K562 (cell line): ENCODE results near the gene BOLA1. TPM values are rescaled to one million over a fixed set of nuclear protein-coding genes. Genes with fewer than 3 reads are reported as not detected.

Experiments
- ARHGAP35 ChIP-seq: fragments of 450-650 bp; IDR thresholded peaks from 2 replicates; pipeline ENCODE4 v1.6.1; 2018; ENCODE audit not compliant: partially characterized antibody
- ARID2 ChIP-seq: fragments of 450-650 bp; IDR thresholded peaks from 2 replicates; pipeline ENCODE4 v1.6.1; 2017; ENCODE audit warnings: antibody characterized with exemption, mild to moderate bottlenecking
- CREM ChIP-seq: IDR thresholded peaks from 2 replicates; pipeline ENCODE4 v1.6.1; 2014; ENCODE audit warnings: antibody characterized with exemption, low read depth
- FOXJ2 ChIP-seq: fragments of 200-800 bp; sonication (Bioruptor generic); IDR thresholded peaks from 2 replicates; pipeline ENCODE4 v1.6.1; 2016; ENCODE audit warnings: missing genetic modification characterization, missing compliant biosample characterization
- FOXP1 ChIP-seq: sonication (generic); formaldehyde crosslinking; IDR thresholded peaks from 2 replicates; pipeline ENCODE4 v1.8.0; 2022; ENCODE audit warnings: mild to moderate bottlenecking, missing genetic modification reagents
- GTF3C2 ChIP-seq: IDR thresholded peaks from 3 replicates; pipeline ENCODE4 v1.6.1; 2011; ENCODE audit warnings: borderline replicate concordance, mild to moderate bottlenecking, moderate library complexity; ENCODE audit not compliant: insufficient read length; ENCODE audit errors: extremely low read depth
- HDAC3 ChIP-seq: fragments of 450-650 bp; IDR thresholded peaks from 2 replicates; pipeline ENCODE4 v1.6.1; 2018; ENCODE audit warnings: borderline replicate concordance, mild to moderate bottlenecking, moderate library complexity; ENCODE audit not compliant: partially characterized antibody
- MAX ChIP-seq: sonication (generic); formaldehyde crosslinking; IDR thresholded peaks from 2 replicates; pipeline ENCODE4 v1.9.0; 2022; ENCODE audit warnings: mild to moderate bottlenecking, missing genetic modification reagents
- MCM7 ChIP-seq, 2 experiments: fragments of 450-650 bp; IDR thresholded peaks; 2 replicates each; pipeline ENCODE4 v1.6.1; 2016 to 2018
- NFE2 ChIP-seq: IDR thresholded peaks from 2 replicates; pipeline ENCODE4 v1.6.1; 2014; ENCODE audit warnings: antibody characterized with exemption, low read depth
- PYGO2 ChIP-seq: fragments of 450-650 bp; IDR thresholded peaks from 2 replicates; pipeline ENCODE4 v1.6.1; 2016; ENCODE audit warnings: mild to moderate bottlenecking, missing genetic modification characterization, moderate library complexity, missing compliant biosample characterization
- RB1 ChIP-seq: fragments of 450-650 bp; IDR thresholded peaks from 2 replicates; pipeline ENCODE4 v1.6.1; 2017; ENCODE audit warnings: low read depth, mild to moderate bottlenecking
- RBM39 ChIP-seq: fragments of 200-400 bp; formaldehyde crosslinking; optimal IDR thresholded peaks from 2 replicates; pipeline ENCODE3; 2018; ENCODE audit warnings: low read depth, low read length
- RFX5 ChIP-seq: IDR thresholded peaks from 2 replicates; pipeline ENCODE4 v1.6.1; 2011; ENCODE audit warnings: low read depth, mild to moderate bottlenecking, improper control_type of control experiment, low read length
- SIRT6 ChIP-seq: IDR thresholded peaks from one replicate; pipeline ENCODE4 v1.6.1; 2012; ENCODE audit warnings: low read depth, mild to moderate bottlenecking, control low read depth, inconsistent platforms, low read length, moderate library complexity
- STAT5A ChIP-seq: IDR thresholded peaks from 2 replicates; pipeline ENCODE4 v1.6.1; 2012; ENCODE audit warnings: low read length, inconsistent platforms, borderline replicate concordance
- YY1 ChIP-seq, 3 experiments: IDR thresholded peaks; 2 replicates each; pipeline ENCODE4 v1.6.1; 2011; ENCODE audit warnings: low read length in 2 of 3, mild to moderate bottlenecking in 2 of 3, moderate library complexity in 2 of 3, borderline replicate concordance in 1 of 3, control low read depth in 1 of 3, low read depth in 1 of 3; ENCODE audit not compliant: insufficient read depth in 3 of 3, insufficient replicate concordance in 2 of 3, control insufficient read depth in 1 of 3, insufficient read length in 1 of 3; ENCODE audit errors: extremely low read depth in 1 of 3
- ZNF140 ChIP-seq: fragments of 250-450 bp; sonication (Bioruptor Pico); IDR thresholded peaks from 2 replicates; pipeline ENCODE4 v1.8.0; 2021; ENCODE audit warnings: moderate library complexity, mild to moderate bottlenecking, inconsistent platforms
- ZNF644 ChIP-seq: fragments of 200-800 bp; sonication (Bioruptor generic); IDR thresholded peaks from 2 replicates; pipeline ENCODE4 v1.6.1; 2016; ENCODE audit warnings: low read depth, missing genetic modification characterization, missing compliant biosample characterization
- ZSCAN29 ChIP-seq: fragments of 450-650 bp; IDR thresholded peaks from 2 replicates; pipeline ENCODE4 v1.6.1; 2017
- polyA plus RNA-seq, 8 experiments: library from polyadenylated mRNA; depleted of rRNA in 4 of 8; stranded (reverse) in 5 of 8; unstranded in 3 of 8; fragments of >200 nt; fragmentation: Nextera tagmentation in 2 of 8; fragmentation: Illumina TruSeq in 1 of 8; extraction: Ambion mirVana in 2 of 8; extraction: Trizol in 1 of 8; gene quantifications; 2 replicates each; pipeline versions ENCODE4 v1.2.1 to v1.2.3, GENCODE V29; 2011 to 2014; ENCODE audit warnings: inconsistent platforms in 1 of 8, missing spikeins in 1 of 8
- total RNA-seq, 7 experiments: library from RNA; depleted of rRNA in 6 of 7; stranded (reverse); fragments of >200 nt in 6 of 7; fragmentation: Illumina TruSeq in 2 of 7; extraction: Trizol in 2 of 7; gene quantifications; 2 replicates each; pipeline versions ENCODE4 v1.2.1 to v1.2.3, GENCODE V29; 2011 to 2021; ENCODE audit warnings: low replicate concordance in 1 of 7
- TF ChIP-seq, protein P1 (sequence below): fragments of 200-800 bp; sonication (Bioruptor generic); IDR thresholded peaks from 2 replicates; pipeline ENCODE4 v1.6.1; 2017; ENCODE audit warnings: missing genetic modification characterization, missing compliant biosample characterization

Gene BOLA1
- total and polyA plus RNA-seq, 9 of the 15 experiments (the other 6 are each of a cell fraction or from before 2014, with no cell fraction given): 0.18 to 1.2 (median 0.40) TPM; not detected in 2

DNA sequence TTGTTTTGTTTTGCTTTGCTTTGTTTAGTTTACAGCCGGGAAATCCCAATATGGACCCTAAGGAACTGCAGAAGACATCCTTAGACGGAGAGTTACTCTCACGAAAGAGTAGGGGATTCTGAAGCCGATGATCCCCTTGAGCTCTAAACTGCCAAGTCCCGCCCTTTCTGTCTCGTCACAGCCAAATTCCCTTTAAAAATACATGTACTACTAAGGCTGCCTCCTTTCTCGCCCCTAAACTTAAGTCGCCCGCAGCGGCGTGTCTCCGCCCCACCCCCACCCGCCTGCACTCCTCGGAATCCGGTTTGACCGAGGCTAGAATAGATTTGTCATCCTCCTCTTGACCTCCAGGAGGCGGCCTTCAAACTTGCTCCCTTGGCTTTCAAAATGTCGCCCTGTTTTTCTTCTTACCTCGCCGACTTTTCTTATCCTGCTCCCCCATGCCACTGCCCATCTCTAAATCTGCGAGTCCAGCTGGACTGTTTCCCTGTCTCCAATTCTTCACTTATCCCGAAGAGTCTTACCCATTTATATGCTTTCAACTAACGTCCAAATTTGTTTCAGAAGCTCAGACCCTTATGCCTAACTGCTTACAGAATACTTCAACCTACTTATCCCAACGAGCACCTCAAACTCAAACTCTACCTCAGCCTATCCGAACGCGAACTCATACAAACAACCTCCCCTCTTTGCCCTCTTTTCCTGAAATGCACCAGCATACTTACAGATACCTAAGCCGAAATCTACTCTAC is 10.9 kb upstream of the BOLA1 start (continued):
- peak; percentile 77 for TF ChIP-seq ZNF644 (tag)
- peak; percentile 58; the same call in 1 of the 2 replicates for TF ChIP-seq FOXP1 (CRISPR knock-in tag)
- TF ChIP-seq FOXJ2 (tag): peak; percentile 66
- peak; percentile 56; the same call in 1 of the 2 replicates for TF ChIP-seq ARID2
- TF ChIP-seq ARHGAP35: peak; percentile 65
- TF ChIP-seq STAT5A: peak; percentile 22; the same call in 1 of the 2 replicates
- TF ChIP-seq YY1 (IDR thresholded peaks at IDR 0.05; ENCODE audit: borderline replicate concordance in 1 of 3, control insufficient read depth in 1 of 3, extremely low read depth in 1 of 3, insufficient read depth in 3 of 3, insufficient read length in 1 of 3, insufficient replicate concordance in 2 of 3, low read depth in 1 of 3, low read length in 2 of 3): peak; percentile 44 to 90 (median 79)
- peak; percentile 43; the same call in 1 of the 2 replicates for TF ChIP-seq NFE2
- TF ChIP-seq CREM: peak; percentile 71
- TF ChIP-seq PYGO2 (tag): peak; percentile 14; the same call in 1 of the 2 replicates
- TF ChIP-seq ZNF140: no peak
- peak; percentile 48; the same call in 1 of the 2 replicates for TF ChIP-seq ZSCAN29
- TF ChIP-seq RBM39: peak; percentile 96
- TF ChIP-seq RFX5: peak; percentile 37; the same call in 1 of the 2 replicates
- TF ChIP-seq, protein P1, sequence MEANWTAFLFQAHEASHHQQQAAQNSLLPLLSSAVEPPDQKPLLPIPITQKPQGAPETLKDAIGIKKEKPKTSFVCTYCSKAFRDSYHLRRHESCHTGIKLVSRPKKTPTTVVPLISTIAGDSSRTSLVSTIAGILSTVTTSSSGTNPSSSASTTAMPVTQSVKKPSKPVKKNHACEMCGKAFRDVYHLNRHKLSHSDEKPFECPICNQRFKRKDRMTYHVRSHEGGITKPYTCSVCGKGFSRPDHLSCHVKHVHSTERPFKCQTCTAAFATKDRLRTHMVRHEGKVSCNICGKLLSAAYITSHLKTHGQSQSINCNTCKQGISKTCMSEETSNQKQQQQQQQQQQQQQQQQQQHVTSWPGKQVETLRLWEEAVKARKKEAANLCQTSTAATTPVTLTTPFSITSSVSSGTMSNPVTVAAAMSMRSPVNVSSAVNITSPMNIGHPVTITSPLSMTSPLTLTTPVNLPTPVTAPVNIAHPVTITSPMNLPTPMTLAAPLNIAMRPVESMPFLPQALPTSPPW (CRISPR knock-in tag): peak; percentile 65; the same call in 1 of the 2 replicates
- 0 out of 4 replicates have a peak, but pooled peaks of 1 of the 2 experiments have one; percentile 40 for TF ChIP-seq MCM7 (IDR thresholded peaks at IDR 0.05)
- no peak; the same call in 1 of the 2 replicates for TF ChIP-seq RB1
- no peak for TF ChIP-seq SIRT6
- TF ChIP-seq MAX: peak; percentile 58; the same call in 1 of the 2 replicates
- TF ChIP-seq HDAC3: no peak
- no peak for TF ChIP-seq GTF3C2
